Neural cell (in vitro differentiated cells): ENCODE results near the gene SP7. TPM values are rescaled to one million over a fixed set of nuclear protein-coding genes. Genes with fewer than 3 reads are reported as not detected.

Experiments
- H2AFZ ChIP-seq: fragments of 200-600, 300-800 bp; sonication (generic), shearing (Covaris generic); 2 replicates; pipeline ENCODE4 v1.6.0; 2014; ENCODE audit warnings: low read depth, mild to moderate bottlenecking, antibody characterized with exemption, low read length, moderate library complexity
- H3F3A ChIP-seq: fragments of 200-600 bp; shearing (Covaris generic); 2 replicates; pipeline ENCODE4 v1.6.1; 2016; ENCODE audit warnings: mild to moderate bottlenecking, moderate library complexity, mixed read lengths, antibody characterized with exemption, low read length; ENCODE audit not compliant: insufficient read depth, poor library complexity, severe bottlenecking
- H3K27ac ChIP-seq: fragments of 200-600, 300-800 bp; sonication (generic), shearing (Covaris generic); 2 replicates; pipeline ENCODE4 v1.5.1; 2014; ENCODE audit warnings: mild to moderate bottlenecking, low read length, moderate library complexity
- H3K27me3 ChIP-seq: fragments of 300-800, 200-600 bp; sonication (generic), shearing (Covaris generic); 2 replicates; pipeline ENCODE4 v1.6.0; 2014; ENCODE audit warnings: mild to moderate bottlenecking, low read depth, low read length, moderate library complexity; ENCODE audit not compliant: insufficient read depth
- H3K36me3 ChIP-seq: fragments of 300-800, 200-600 bp; sonication (generic), shearing (Covaris generic); 2 replicates; pipeline ENCODE4 v1.5.1; 2014; ENCODE audit warnings: mild to moderate bottlenecking, antibody characterized with exemption, low read length, moderate library complexity; ENCODE audit not compliant: insufficient read depth
- H3K4me2 ChIP-seq: fragments of 300-800, 200-600 bp; sonication (generic), shearing (Covaris generic); 2 replicates; pipeline ENCODE4 v1.6.0; 2014; ENCODE audit warnings: mild to moderate bottlenecking, low read length
- H3K4me3 ChIP-seq: fragments of 300-800, 200-600 bp; sonication (generic), shearing (Covaris generic); 2 replicates; pipeline ENCODE4 v1.5.1; 2014; ENCODE audit warnings: mild to moderate bottlenecking, low read length, moderate library complexity
- H3K79me2 ChIP-seq: fragments of 200-600 bp; shearing (Covaris generic); replicated peaks from 2 replicates; pipeline ENCODE4 v1.6.0; 2014; ENCODE audit warnings: mild to moderate bottlenecking, low read length, moderate library complexity; ENCODE audit not compliant: insufficient read depth
- H3K9ac ChIP-seq: fragments of 300-800, 200-600 bp; sonication (generic), shearing (Covaris generic); 2 replicates; pipeline ENCODE4 v1.6.1; 2016; ENCODE audit warnings: mild to moderate bottlenecking, low read length, mixed read lengths
- H3K9me2 ChIP-seq: fragments of 200-600 bp; shearing (Covaris generic); 2 replicates; pipeline ENCODE4 v1.6.1; 2016; ENCODE audit warnings: mild to moderate bottlenecking, low read length, mixed read lengths; ENCODE audit not compliant: insufficient read depth
- H3K9me3 ChIP-seq: fragments of 200-600, 300-800 bp; sonication (generic), shearing (Covaris generic); 2 replicates; pipeline ENCODE4 v1.6.1; 2016; ENCODE audit warnings: mild to moderate bottlenecking, mixed run types, low read length, moderate library complexity, mixed read lengths
- H4K20me1 ChIP-seq: fragments of 200-600 bp; shearing (Covaris generic); 2 replicates; pipeline ENCODE4 v1.6.1; 2016; ENCODE audit warnings: mild to moderate bottlenecking, mixed run types; ENCODE audit not compliant: insufficient read depth
- CTCF ChIP-seq: fragments of 450-650 bp; IDR thresholded peaks from 2 replicates; pipeline ENCODE4 v1.5.1; 2014; ENCODE audit warnings: antibody characterized with exemption, mild to moderate bottlenecking, moderate library complexity; ENCODE audit not compliant: poor library complexity, severe bottlenecking
- EP300 ChIP-seq: fragments of 450-650 bp; conservative IDR thresholded peaks from 2 replicates; pipeline ENCODE4 v1.6.1; 2014; ENCODE audit warnings: antibody characterized with exemption, mild to moderate bottlenecking, moderate library complexity; ENCODE audit not compliant: poor library complexity, severe bottlenecking
- EZH2 ChIP-seq: fragments of 200-600, 300-800 bp; shearing (Covaris generic), sonication (generic); IDR thresholded peaks from 2 replicates; pipeline ENCODE4 v1.6.1; 2014; ENCODE audit warnings: antibody characterized with exemption, low read length, borderline replicate concordance, mild to moderate bottlenecking; ENCODE audit not compliant: insufficient read depth, poor library complexity, severe bottlenecking
- MXI1 ChIP-seq: fragments of 450-650 bp; conservative IDR thresholded peaks from 2 replicates; pipeline ENCODE4 v1.6.1; 2014; ENCODE audit warnings: antibody characterized with exemption, mild to moderate bottlenecking; ENCODE audit not compliant: poor library complexity, severe bottlenecking
- POLR2AphosphoS5 ChIP-seq: IDR thresholded peaks from 2 replicates; pipeline ENCODE4 v1.6.1; 2012
- RAD21 ChIP-seq: fragments of 450-650 bp; conservative IDR thresholded peaks from 2 replicates; pipeline ENCODE4 v1.6.1; 2014; ENCODE audit warnings: antibody characterized with exemption, mild to moderate bottlenecking, moderate library complexity
- REST ChIP-seq: IDR thresholded peaks from 2 replicates; pipeline ENCODE4 v1.6.1; 2012; ENCODE audit warnings: borderline replicate concordance
- SMC3 ChIP-seq: fragments of 450-650 bp; conservative IDR thresholded peaks from 2 replicates; pipeline ENCODE4 v1.6.1; 2014; ENCODE audit warnings: antibody characterized with exemption, mild to moderate bottlenecking, moderate library complexity; ENCODE audit not compliant: poor library complexity
- TAF1 ChIP-seq: IDR thresholded peaks from 2 replicates; pipeline ENCODE4 v1.6.1; 2012; ENCODE audit warnings: low read depth
- polyA plus RNA-seq: library from polyadenylated mRNA; depleted of rRNA; stranded (reverse); fragments of >200 nt; gene quantifications from 2 replicates; pipeline ENCODE4 v1.2.3, GENCODE V29; 2014

SP7 gene
- polyA plus RNA-seq, 1 donor from 2014 or later = not detected

GRCh38 chr12:53381731-53382630 is 45.8 kb upstream of the SP7 start:
- Histone ChIP-seq H3K36me3 (peaks cover 12% of the 10 kb centered on the region), H3K4me2 (no peak overlapping the region), H3K27me3 (no peaks in the 10 kb centered on the region), H3K27ac (no peak overlapping the region), H3K79me2 (peaks cover 32% of the 10 kb centered on the region), H3F3A (no peaks in the 10 kb centered on the region), H3K9ac (no peak overlapping the region), H3K4me3 (peak overlapping the region; percentile 66), H4K20me1 (no peaks in the 10 kb centered on the region), H3K9me3 (no peaks in the 10 kb centered on the region), H3K9me2 (no peaks in the 10 kb centered on the region), H2AFZ (no peak overlapping the region)
- TF ChIP-seq EZH2 (no peak), REST (no peak), SMC3 (no peak), MXI1 (no peak), RAD21 (no peak), POLR2AphosphoS5 (no peak)

GRCh38 chr12:53380794-53381730 is 44.9 kb upstream of the SP7 start:
- peak overlapping the region; percentile 66 for H3K4me3 ChIP-seq
- no peaks in the 10 kb centered on the region for H3K27me3 ChIP-seq
- H3K36me3 ChIP-seq = peaks cover 12% of the 10 kb centered on the region
- no peak overlapping the region for H2AFZ ChIP-seq
- no peaks in the 10 kb centered on the region for H3K9me3 ChIP-seq
- TF ChIP-seq TAF1 (no peak), EP300 (no peak), CTCF (no peak), REST (no peak), EZH2 (no peak), SMC3 (no peak), MXI1 (no peak), RAD21 (no peak), POLR2AphosphoS5 (no peak)
- H3K27ac ChIP-seq = no peak overlapping the region
- H3F3A ChIP-seq = no peaks in the 10 kb centered on the region
- peaks cover 32% of the 10 kb centered on the region for H3K79me2 ChIP-seq
- peak overlapping the region; percentile 76 for H3K9ac ChIP-seq
- no peaks in the 10 kb centered on the region for H3K9me2 ChIP-seq
- peak overlapping the region; percentile 78 for H3K4me2 ChIP-seq
- no peaks in the 10 kb centered on the region for H4K20me1 ChIP-seq
